IMR-90 (cell line): ENCODE data around the gene SNRNP200. TPM values are rescaled to one million over a fixed set of nuclear protein-coding genes. Genes with fewer than 3 reads are reported as not detected.

Experiments
- ATAC-seq: fragments of 200-7000 bp; cut with Tn5 transposase; 2 replicates; pipeline ENCODE4 v1.9.1; 2020; ENCODE audit warnings: low read depth, mild to moderate bottlenecking, moderate library complexity
- BruUV-seq: library from RNA; stranded (reverse); fragments of 400-500 nt; replicated peaks from 2 replicates; lab custom pipeline; 2021; lab: Mats Ljungman, UMichigan
- CTCF ChIA-PET: fragments of 300-600 bp; formaldehyde crosslinking; extraction: SDS; loops from one replicate; lab custom pipeline; 2021; ENCODE audit warnings: antibody characterized with exemption; lab: Yijun Ruan, JAX
- POLR2A ChIA-PET: fragments of 300-600 bp; sonication (Branson Sonifier 250); formaldehyde crosslinking; loops from one replicate; lab custom pipeline; 2022; ENCODE audit warnings: antibody characterized with exemption; ENCODE audit not compliant: unreplicated experiment; lab: Charles Lee
- DNase-seq: peaks from one replicate; pipeline ENCODE4 v3.0.0; 2013
- H2AFZ ChIP-seq: replicated peaks from 2 replicates; pipeline ENCODE3; 2013; ENCODE audit warnings: low read length, mild to moderate bottlenecking; ENCODE audit not compliant: poor library complexity
- H2AK5ac ChIP-seq: 2 replicates; pipeline ENCODE4 v1.6.1; 2013; ENCODE audit warnings: low read depth, low read length, inconsistent platforms
- H2AK9ac ChIP-seq: replicated peaks from 2 replicates; pipeline ENCODE3; 2013; ENCODE audit warnings: mild to moderate bottlenecking, low read depth, low read length, moderate library complexity; ENCODE audit not compliant: poor library complexity
- H2BK120ac ChIP-seq: 2 replicates; pipeline ENCODE4 v1.6.1; 2013; ENCODE audit warnings: low read depth, low read length, inconsistent platforms
- H2BK15ac ChIP-seq: 3 replicates; pipeline ENCODE4 v1.6.1; 2013; ENCODE audit warnings: low read depth, low read length, inconsistent platforms
- H2BK20ac ChIP-seq: 2 replicates; pipeline ENCODE4 v1.6.1; 2013; ENCODE audit warnings: low read depth, mild to moderate bottlenecking, inconsistent platforms, low read length, moderate library complexity
- H2BK5ac ChIP-seq: 2 replicates; pipeline ENCODE4 v1.6.1; 2013; ENCODE audit warnings: mild to moderate bottlenecking, low read depth, low read length, inconsistent platforms; ENCODE audit not compliant: poor library complexity, severe bottlenecking
- H3K14ac ChIP-seq: replicated peaks from 2 replicates; pipeline ENCODE4 v1.6.1; 2013; ENCODE audit warnings: low read depth, low read length, inconsistent platforms
- H3K18ac ChIP-seq: 2 replicates; pipeline ENCODE4 v1.6.1; 2013; ENCODE audit warnings: low read depth, low read length, control low read depth
- H3K23ac ChIP-seq: 2 replicates; pipeline ENCODE4 v1.6.1; 2013; ENCODE audit warnings: low read depth, low read length, inconsistent platforms
- H3K27ac ChIP-seq: 2 replicates; pipeline ENCODE4 v1.5.1; 2013; ENCODE audit warnings: mild to moderate bottlenecking, control low read depth, low read length; ENCODE audit not compliant: insufficient read depth
- H3K27me3 ChIP-seq: 2 replicates; pipeline ENCODE4 v1.6.1; 2013; ENCODE audit warnings: low read length; ENCODE audit not compliant: control insufficient read depth, insufficient read depth
- H3K36me3 ChIP-seq: 2 replicates; pipeline ENCODE4 v1.6.1; 2013; ENCODE audit warnings: low read length, mixed read lengths; ENCODE audit not compliant: control insufficient read depth, insufficient read depth
- H3K4ac ChIP-seq: 2 replicates; pipeline ENCODE4 v1.6.1; 2013; ENCODE audit warnings: low read depth, low read length, inconsistent platforms
- H3K4me1 ChIP-seq: 2 replicates; pipeline ENCODE4 v1.6.1; 2013; ENCODE audit warnings: low read length, mixed read lengths; ENCODE audit not compliant: control insufficient read depth, insufficient read depth
- H3K4me2 ChIP-seq: 2 replicates; pipeline ENCODE4 v1.6.1; 2013; ENCODE audit warnings: low read depth, mild to moderate bottlenecking, control low read depth, low read length, moderate library complexity
- H3K4me3 ChIP-seq: 2 replicates; pipeline ENCODE4 v1.5.1; 2013; ENCODE audit warnings: low read depth, mild to moderate bottlenecking, control low read depth, low read length, moderate library complexity; ENCODE audit not compliant: insufficient read depth
- H3K56ac ChIP-seq: 2 replicates; pipeline ENCODE4 v1.6.1; 2013; ENCODE audit warnings: low read length, inconsistent platforms; ENCODE audit not compliant: insufficient read depth; ENCODE audit errors: extremely low read depth
- H3K79me1 ChIP-seq, 2 experiments: 2 replicates each; pipeline ENCODE4 v1.6.1; 2013; ENCODE audit warnings: low read length in 2 of 2, inconsistent platforms in 1 of 2, low read depth in 1 of 2
- H3K9ac ChIP-seq: 2 replicates; pipeline ENCODE4 v1.6.1; 2013; ENCODE audit warnings: low read depth, low read length, control low read depth
- H3K9me1 ChIP-seq: 2 replicates; pipeline ENCODE4 v1.6.1; 2013; ENCODE audit warnings: low read length, inconsistent platforms; ENCODE audit not compliant: insufficient read depth
- H3K9me3 ChIP-seq: 2 replicates; pipeline ENCODE4 v1.6.1; 2013; ENCODE audit warnings: low read length; ENCODE audit not compliant: control insufficient read depth, insufficient read depth
- H4K20me1 ChIP-seq: 2 replicates; pipeline ENCODE4 v1.6.1; 2013; ENCODE audit warnings: low read length, inconsistent platforms; ENCODE audit not compliant: insufficient read depth
- H4K5ac ChIP-seq: 2 replicates; pipeline ENCODE4 v1.6.1; 2013; ENCODE audit warnings: mild to moderate bottlenecking, low read depth, low read length, control low read depth
- H4K8ac ChIP-seq, 2 experiments: 2 replicates each; pipeline ENCODE4 v1.6.1; 2013; ENCODE audit warnings: low read depth in 2 of 2, low read length in 2 of 2, control low read depth in 1 of 2, inconsistent platforms in 1 of 2
- H4K91ac ChIP-seq: 2 replicates; pipeline ENCODE4 v1.6.1; 2013; ENCODE audit warnings: low read depth, low read length, inconsistent platforms; ENCODE audit not compliant: insufficient read depth
- CHD1 ChIP-seq: IDR thresholded peaks from 2 replicates; pipeline ENCODE4 v1.6.1; 2012; ENCODE audit warnings: low read depth, low read length, improper control_type of control experiment
- MAZ ChIP-seq: IDR thresholded peaks from 2 replicates; pipeline ENCODE4 v1.6.1; 2012; ENCODE audit warnings: low read depth, mild to moderate bottlenecking, low read length, improper control_type of control experiment, moderate library complexity, borderline replicate concordance
- MXI1 ChIP-seq: IDR thresholded peaks from 2 replicates; pipeline ENCODE4 v1.6.1; 2012; ENCODE audit warnings: low read depth, mild to moderate bottlenecking, low read length, moderate library complexity, borderline replicate concordance
- POLR2A ChIP-seq: IDR thresholded peaks from 2 replicates; pipeline ENCODE4 v1.6.1; 2012; ENCODE audit warnings: mild to moderate bottlenecking, low read depth, low read length
- SMC3 ChIP-seq: fragments of 150-350 bp; IDR thresholded peaks from 2 replicates; pipeline ENCODE4 v1.6.1; 2016; ENCODE audit warnings: low read depth, mild to moderate bottlenecking, antibody characterized with exemption, low read length, moderate library complexity
- WGBS, 2 experiments: methylation state at CpG; one replicate each; pipeline versions ENCODE4 v1.1.5 to v1.1.7; 2013; ENCODE audit warnings: missing lambda C conversion rate in 2 of 2; ENCODE audit not compliant: insufficient read length in 1 of 2; ENCODE audit errors: extremely low coverage in 2 of 2; 5-methylcytosine and 5-hydroxymethylcytosine counted together
- dilution Hi-C: fragments of 300-500 bp; cut with HindIII; formaldehyde crosslinking; loops from one replicate; pipeline ENCODE4 v1.14.3; 2018; ENCODE audit warnings: low sequenced_read_pairs; ENCODE audit not compliant: unreplicated experiment
- in situ Hi-C: fragments of 300-500 bp; cut with MboI; formaldehyde crosslinking; loops from 3 replicates; pipeline ENCODE4 v1.14.3; 2019; ENCODE audit warnings: low sequenced_read_pairs, inconsistent platforms, mixed read lengths
- intact Hi-C: fragments of 100-400 bp; cut with micrococcal nuclease; formaldehyde crosslinking; loops from 2 replicates; pipeline ENCODE4 v1.10.0; 2022
- polyA plus RNA-seq, 3 experiments: library from polyadenylated mRNA; depleted of rRNA; stranded (reverse); fragments of >200 nt; gene quantifications; 2 replicates each; pipeline ENCODE4 v1.2.3, GENCODE V29; 2012; ENCODE audit warnings: low replicate concordance in 1 of 3
- total RNA-seq: library from RNA; depleted of rRNA; stranded (reverse); fragments of >200 nt; gene quantifications from 2 replicates; pipeline ENCODE4 v1.2.3, GENCODE V29; 2012
- TF ChIP-seq, protein P1 (sequence below): conservative IDR thresholded peaks from 2 replicates; pipeline ENCODE4 v1.5.1; 2012; ENCODE audit warnings: mild to moderate bottlenecking, low read depth, low read length, improper control_type of control experiment

The SNRNP200 gene
- total and polyA plus RNA-seq, 2 of the 4 experiments (the other 2 are of a cell fraction): 44.1 to 108 TPM

GRCh38 chr2:96248624-96249023 lies 56.7 kb downstream of the SNRNP200 start:
- Histone ChIP-seq H3K4me1 (peaks cover 11% of the 10 kb centered on the region), H3K56ac (no peak overlapping the region), H3K4me3 (no peak overlapping the region), H3K9me1 (peaks cover 29% of the 10 kb centered on the region), H2BK20ac (no peak overlapping the region), H3K27ac (no peak overlapping the region), H3K14ac (no peak overlapping the region), H3K27me3 (no peaks in the 10 kb centered on the region), H3K79me1 (peaks cover 7 to 16% of the 10 kb centered on the region in 2 experiments; a peak in 3 of 4 replicates), H2AFZ (no peak overlapping the region), H3K9ac (no peak overlapping the region), H2BK5ac (no peak overlapping the region), H3K23ac (no peak overlapping the region), H4K8ac (no peak overlapping the region), H4K5ac (no peak overlapping the region), H3K36me3 (peaks cover 18% of the 10 kb centered on the region), H3K18ac (no peak overlapping the region), H2AK5ac (no peak overlapping the region), H3K4me2 (no peak overlapping the region), H2BK15ac (no peak overlapping the region), H2AK9ac (no peak overlapping the region), H4K91ac (no peak overlapping the region), H2BK120ac (no peak overlapping the region), H3K4ac (no peak overlapping the region), H4K20me1 (peaks cover 7% of the 10 kb centered on the region), H3K9me3 (peaks cover 2% of the 10 kb centered on the region; the same call in 1 of the 2 replicates)
- ChIA-PET POLR2A (no interaction called here), CTCF (no interaction called here)
- intact Hi-C loops (no loop called here), in situ Hi-C loops (no loop called here), dilution Hi-C loops (no loop called here)
- no peak for ATAC-seq
- BruUV-seq: no TSS peak
- TF ChIP-seq CHD1 (no peak), MXI1 (no peak), SMC3 (no peak), MAZ (no peak), POLR2A (no peak)
- TF ChIP-seq, protein P1, sequence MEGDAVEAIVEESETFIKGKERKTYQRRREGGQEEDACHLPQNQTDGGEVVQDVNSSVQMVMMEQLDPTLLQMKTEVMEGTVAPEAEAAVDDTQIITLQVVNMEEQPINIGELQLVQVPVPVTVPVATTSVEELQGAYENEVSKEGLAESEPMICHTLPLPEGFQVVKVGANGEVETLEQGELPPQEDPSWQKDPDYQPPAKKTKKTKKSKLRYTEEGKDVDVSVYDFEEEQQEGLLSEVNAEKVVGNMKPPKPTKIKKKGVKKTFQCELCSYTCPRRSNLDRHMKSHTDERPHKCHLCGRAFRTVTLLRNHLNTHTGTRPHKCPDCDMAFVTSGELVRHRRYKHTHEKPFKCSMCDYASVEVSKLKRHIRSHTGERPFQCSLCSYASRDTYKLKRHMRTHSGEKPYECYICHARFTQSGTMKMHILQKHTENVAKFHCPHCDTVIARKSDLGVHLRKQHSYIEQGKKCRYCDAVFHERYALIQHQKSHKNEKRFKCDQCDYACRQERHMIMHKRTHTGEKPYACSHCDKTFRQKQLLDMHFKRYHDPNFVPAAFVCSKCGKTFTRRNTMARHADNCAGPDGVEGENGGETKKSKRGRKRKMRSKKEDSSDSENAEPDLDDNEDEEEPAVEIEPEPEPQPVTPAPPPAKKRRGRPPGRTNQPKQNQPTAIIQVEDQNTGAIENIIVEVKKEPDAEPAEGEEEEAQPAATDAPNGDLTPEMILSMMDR: no peak
- 90% methylated on average over 2 of the region's 4 CpGs; no CpG with 5 or more reads in 1 of the 2 experiments for WGBS, 2 experiments
- no peak for DNase-seq
